NCI-H82 treated with DMSO at 0.1 percent for 48 hours (cell line): Measurements from ENCODE around the gene FAM171A2.
"Not testable (repeated sequence)": the region's sequence is repeated elsewhere in the genome, so short reads cannot be mapped to it uniquely, and the experiment has no call there.

Experiments
- DNase-seq: peaks from one replicate; lab custom pipeline; 2025; ENCODE audit not compliant: unreplicated experiment; lab: John Stamatoyannopoulos, UW

FAM171A2 gene

GRCh38 chr17:44363613-44364159 lies at the start of gene FAM171A2:
FAM171A2 (minus strand) TSS chr17:44363853; CDS start chr17:44363714, 139 bp downstream.
- peak; percentile 29 for DNase-seq

- peak; percentile 35 for DNase-seq
Measured at GRCh38 chr17:44409309-44410028, 45.8 kb upstream of the FAM171A2 start.

- DNase-seq = no peak
Measured at GRCh38 chr17:44408786-44409185, 45.1 kb upstream of the FAM171A2 start.

- no peak for DNase-seq
Measured at GRCh38 chr17:44402564-44403172, 39.0 kb upstream of the FAM171A2 start.

- DNase-seq = no peak
Measured at GRCh38 chr17:44400226-44400847, 36.7 kb upstream of the FAM171A2 start.

- no peak for DNase-seq
Measured at GRCh38 chr17:44398692-44399691, 35.3 kb upstream of the FAM171A2 start.

GRCh38 chr17:44397479-44398440 lies 34.1 kb upstream of the FAM171A2 start:
- no peak for DNase-seq

GRCh38 chr17:44396946-44397345 lies 33.3 kb upstream of the FAM171A2 start:
- DNase-seq = no peak

- DNase-seq = no peak
Measured at GRCh38 chr17:44394833-44395232, 31.2 kb upstream of the FAM171A2 start.

GRCh38 chr17:44394112-44394511 lies 30.5 kb upstream of the FAM171A2 start:
- not testable (repeated sequence) for DNase-seq

GRCh38 chr17:44390250-44390870 lies 26.7 kb upstream of the FAM171A2 start:
- no peak for DNase-seq

- DNase-seq = no peak
Measured at GRCh38 chr17:44389723-44390202, 26.1 kb upstream of the FAM171A2 start.

GRCh38 chr17:44389281-44389680 lies 25.6 kb upstream of the FAM171A2 start, which contains the start of gene ITGA2B:
ITGA2B (minus strand) TSS chr17:44389649; CDS start chr17:44389473, 176 bp downstream.
- DNase-seq = no peak

GRCh38 chr17:44387804-44388203 lies 24.2 kb upstream of the FAM171A2 start:
- no peak for DNase-seq

- DNase-seq = no peak
Measured at GRCh38 chr17:44386182-44386525, 22.5 kb upstream of the FAM171A2 start.

- peak; percentile 89 for DNase-seq
Measured at GRCh38 chr17:44385287-44386181, 21.9 kb upstream of the FAM171A2 start.

- no peak for DNase-seq
Measured at GRCh38 chr17:44384823-44385286, 21.2 kb upstream of the FAM171A2 start.
